SW480 (cell line): ENCODE results near the gene PRKAG3.
"Not testable (repeated sequence)": the region's sequence is repeated elsewhere in the genome, so short reads cannot be mapped to it uniquely, and the experiment has no call there.

Experiments
- DNase-seq: peaks from one replicate; pipeline ENCODE4 v3.0.0-alpha.2; 2016; ENCODE audit warnings: low spot score

The PRKAG3 gene

GRCh38 chr2:218861645-218862318 lies 30.2 kb upstream of the PRKAG3 start:
- no peak for DNase-seq

- peak; percentile 96 for DNase-seq
Observed at GRCh38 chr2:218860950-218861381, 29.4 kb upstream of the PRKAG3 start.

- no peak for DNase-seq
Observed at GRCh38 chr2:218859988-218860831, 28.6 kb upstream of the PRKAG3 start.

- no peak for DNase-seq
Observed at GRCh38 chr2:218859556-218859987, 28.0 kb upstream of the PRKAG3 start, which contains the start of gene WNT6. WNT6 (plus strand) TSS chr2:218859805; CDS start chr2:218860038, 233 bp downstream.

- DNase-seq: peak; percentile 74
Observed at GRCh38 chr2:218858671-218859555, 27.3 kb upstream of the PRKAG3 start.

GRCh38 chr2:218858138-218858445 lies 26.5 kb upstream of the PRKAG3 start:
- peak; percentile 37 for DNase-seq

- no peak for DNase-seq
Observed at GRCh38 chr2:218857371-218858137, 26.0 kb upstream of the PRKAG3 start.

GRCh38 chr2:218856896-218857243 lies 25.3 kb upstream of the PRKAG3 start:
- no peak for DNase-seq

- DNase-seq: peak; percentile 77
Observed at GRCh38 chr2:218856167-218856895, 24.7 kb upstream of the PRKAG3 start.

- DNase-seq: no peak
Observed at GRCh38 chr2:218855305-218856166, 23.9 kb upstream of the PRKAG3 start.

- DNase-seq: no peak
Observed at GRCh38 chr2:218854860-218855259, 23.3 kb upstream of the PRKAG3 start.

- DNase-seq: peak; percentile 62
Observed at GRCh38 chr2:218853766-218854165, 22.2 kb upstream of the PRKAG3 start.

- peak; percentile 68 for DNase-seq
Observed at GRCh38 chr2:218852911-218853667, 21.5 kb upstream of the PRKAG3 start.

- DNase-seq: no peak
Observed at GRCh38 chr2:218851286-218851685, 19.7 kb upstream of the PRKAG3 start.

- DNase-seq: no peak
Observed at GRCh38 chr2:218850796-218851195, 19.2 kb upstream of the PRKAG3 start.

- peak; percentile 55 for DNase-seq
Observed at GRCh38 chr2:218849721-218850120, 18.1 kb upstream of the PRKAG3 start.

GRCh38 chr2:218846963-218847362 lies 15.4 kb upstream of the PRKAG3 start:
- DNase-seq: not testable (repeated sequence)

GRCh38 chr2:218844334-218844733 lies 12.7 kb upstream of the PRKAG3 start:
- not testable (repeated sequence) for DNase-seq

- no peak for DNase-seq
Observed at GRCh38 chr2:218839888-218840287, 8.3 kb upstream of the PRKAG3 start.
